ENCODE results near the gene ORC6.

DNA sequence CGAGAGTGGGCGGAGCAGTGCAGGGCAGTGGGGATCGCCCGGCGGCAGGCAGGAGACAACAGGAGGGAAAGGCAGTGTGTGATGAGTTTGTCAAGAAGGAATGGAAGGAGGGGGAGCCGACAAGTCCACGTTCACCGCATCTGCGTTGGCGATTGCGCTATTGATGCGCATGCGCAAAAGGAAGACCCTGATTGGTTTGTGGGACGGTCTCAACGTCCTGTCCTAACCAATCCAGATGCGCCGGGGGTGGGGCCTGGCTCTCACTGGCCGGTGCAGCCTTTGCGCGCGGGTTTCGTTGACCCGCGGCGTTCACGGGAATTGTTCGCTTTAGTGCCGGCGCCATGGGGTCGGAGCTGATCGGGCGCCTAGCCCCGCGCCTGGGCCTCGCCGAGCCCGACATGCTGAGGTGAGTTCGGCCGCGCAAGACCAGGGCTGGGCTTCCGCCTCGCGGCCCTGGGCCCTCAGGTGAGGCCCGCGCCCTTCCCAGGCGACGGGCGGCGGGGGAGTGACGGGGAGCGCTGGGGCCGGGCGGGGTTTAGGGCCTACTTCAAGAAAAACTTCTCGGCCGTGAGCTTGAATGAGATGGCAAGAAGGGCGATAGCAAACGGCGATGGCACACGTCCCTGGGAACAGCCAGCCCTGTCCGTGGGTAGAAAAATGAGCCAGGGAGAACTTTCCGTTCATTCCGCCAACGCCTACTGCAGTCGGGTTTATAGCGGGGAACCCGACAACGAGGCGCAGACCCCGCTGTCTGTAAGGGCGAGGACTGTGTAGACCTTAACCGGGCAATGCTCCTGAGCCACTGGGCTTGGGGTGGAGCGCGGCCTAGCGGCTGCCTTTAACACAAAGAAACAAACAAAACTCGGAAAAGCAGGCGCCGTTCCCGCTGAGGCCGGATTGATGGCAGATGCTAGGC is at the start of gene ORC6:
- TF ChIP-seq EZH2 (IDR thresholded peaks at IDR 0.05; ENCODE audit: borderline replicate concordance, insufficient read depth, low read depth, low read length, poor library complexity, severe bottlenecking) (no peak), CTCF (IDR thresholded peaks at IDR 0.05) (peak; percentile 61)

All from B cell (primary cell).